Measurements from ENCODE around the gene PTPN3. TPM values are rescaled to one million over a fixed set of nuclear protein-coding genes. Genes with fewer than 3 reads are reported as not detected.

Gene PTPN3
- total RNA-seq, 1 experiment from 2014 or later = 10.4 TPM

GRCh38 chr9:109336409-109336808 is 161.7 kb downstream of the PTPN3 start:
- Histone ChIP-seq H3K4me3 (ENCODE audit: low read depth in 2 of 2, low read length in 2 of 2) (no peak overlapping the region), H3K36me3 (ENCODE audit: control insufficient read depth, insufficient read depth, low read length) (no peaks in the 10 kb centered on the region), H3K4me1 (ENCODE audit: control insufficient read depth, insufficient read depth, low read length) (no peaks in the 10 kb centered on the region), H3K27ac (ENCODE audit: low read length) (no peak overlapping the region), H3K9me3 (ENCODE audit: control insufficient read depth, insufficient read depth, low read depth, low read length) (no peaks in the 10 kb centered on the region), H3K27me3 (ENCODE audit: control insufficient read depth, insufficient read depth, low read length) (no peaks in the 10 kb centered on the region)
- ATAC-seq (no peak), DNase-seq (ENCODE audit: low read depth, low spot score) (no peak)
- BruUV-seq (replicated peaks) = no TSS peak
- in situ Hi-C loops (cut with HindIII; ENCODE audit: low pct_unique_long_range_greater_than_20kb, low sequenced_read_pairs) (no loop called here), intact Hi-C loops (cut with micrococcal nuclease; ENCODE audit: unreplicated experiment) (no loop called here)
- ChIA-PET POLR2A (no interaction called here), CTCF (no interaction called here)
- TF ChIP-seq POLR2AphosphoS5 (IDR thresholded peaks at IDR 0.05; ENCODE audit: low read depth, low read length) (no peak), TCF7L2 (IDR thresholded peaks at IDR 0.05; ENCODE audit: low read depth, low read length) (no peak), CTCF (IDR thresholded peaks at IDR 0.05) (no peak), SIN3A (IDR thresholded peaks at IDR 0.05; ENCODE audit: borderline replicate concordance, insufficient read depth, low read depth, low read length) (no peak), REST (IDR thresholded peaks at IDR 0.05; ENCODE audit: insufficient read depth in 1 of 2, low read depth in 2 of 2, low read length in 1 of 2) (no peak)

- H3K4me3 ChIP-seq (ENCODE audit: low read depth in 2 of 2, low read length in 2 of 2) = no peak overlapping the region
- TF ChIP-seq TCF7L2 (IDR thresholded peaks at IDR 0.05; ENCODE audit: low read depth, low read length) = no peak
- no peak for TF ChIP-seq REST (IDR thresholded peaks at IDR 0.05; ENCODE audit: insufficient read depth in 1 of 2, low read depth in 2 of 2, low read length in 1 of 2)
- TF ChIP-seq POLR2AphosphoS5 (IDR thresholded peaks at IDR 0.05; ENCODE audit: low read depth, low read length) = no peak
- no peak for TF ChIP-seq SIN3A (IDR thresholded peaks at IDR 0.05; ENCODE audit: borderline replicate concordance, insufficient read depth, low read depth, low read length)
- no peak for TF ChIP-seq CTCF (IDR thresholded peaks at IDR 0.05)
- no peaks in the 10 kb centered on the region for H3K9me3 ChIP-seq (ENCODE audit: control insufficient read depth, insufficient read depth, low read depth, low read length)
- H3K27me3 ChIP-seq (ENCODE audit: control insufficient read depth, insufficient read depth, low read length) = no peaks in the 10 kb centered on the region
- intact Hi-C loops (cut with micrococcal nuclease; ENCODE audit: unreplicated experiment) = no loop called here
- POLR2A ChIA-PET = no interaction called here
- no peaks in the 10 kb centered on the region for H3K36me3 ChIP-seq (ENCODE audit: control insufficient read depth, insufficient read depth, low read length)
- no peak for DNase-seq (ENCODE audit: low read depth, low spot score)
- in situ Hi-C loops (cut with HindIII; ENCODE audit: low pct_unique_long_range_greater_than_20kb, low sequenced_read_pairs) = no loop called here
- ATAC-seq = no peak
- CTCF ChIA-PET = no interaction called here
- H3K27ac ChIP-seq (ENCODE audit: low read length) = no peak overlapping the region
- BruUV-seq (replicated peaks) = no TSS peak
- H3K4me1 ChIP-seq (ENCODE audit: control insufficient read depth, insufficient read depth, low read length) = no peaks in the 10 kb centered on the region
Measured at GRCh38 chr9:109335929-109336328, 162.2 kb downstream of the PTPN3 start.
